Mesenteric fat pad (tissue), 1 donor: Measurements from ENCODE around the gene CDC42EP5. TPM values are rescaled to one million over a fixed set of nuclear protein-coding genes. Genes with fewer than 3 reads are reported as not detected.
"Not testable (repeated sequence)": the region's sequence is repeated elsewhere in the genome, so short reads cannot be mapped to it uniquely, and the experiment has no call there.

Experiments used
- DNase-seq: peaks from one replicate; pipeline ENCODE4 v3.0.0-alpha.2; 2020; ENCODE audit warnings: low spot score
- long read RNA-seq: library from polyadenylated mRNA; unstranded; transcript quantifications from one replicate; pipeline ENCODE4 v2.0.0, GENCODE V29; 2020
- total RNA-seq: library from RNA; stranded (reverse); fragmentation: NEBNext Ultra II Directional; extraction: Animal tissue kit (Norgen Biotek cat#: 25700); gene quantifications from one replicate; pipeline ENCODE4 v1.2.1, GENCODE V29; 2021
- donor health status: DM: yes; HTN: yes; CAD: no.

Gene CDC42EP5, protein sequence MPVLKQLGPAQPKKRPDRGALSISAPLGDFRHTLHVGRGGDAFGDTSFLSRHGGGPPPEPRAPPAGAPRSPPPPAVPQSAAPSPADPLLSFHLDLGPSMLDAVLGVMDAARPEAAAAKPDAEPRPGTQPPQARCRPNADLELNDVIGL
- total RNA-seq = 38.1 TPM
- long read RNA-seq, partial matches to known transcripts = 0 of 4 reads
- long read RNA-seq, other reads (novel, unspliced or antisense) = 2 of 4 reads

DNA sequence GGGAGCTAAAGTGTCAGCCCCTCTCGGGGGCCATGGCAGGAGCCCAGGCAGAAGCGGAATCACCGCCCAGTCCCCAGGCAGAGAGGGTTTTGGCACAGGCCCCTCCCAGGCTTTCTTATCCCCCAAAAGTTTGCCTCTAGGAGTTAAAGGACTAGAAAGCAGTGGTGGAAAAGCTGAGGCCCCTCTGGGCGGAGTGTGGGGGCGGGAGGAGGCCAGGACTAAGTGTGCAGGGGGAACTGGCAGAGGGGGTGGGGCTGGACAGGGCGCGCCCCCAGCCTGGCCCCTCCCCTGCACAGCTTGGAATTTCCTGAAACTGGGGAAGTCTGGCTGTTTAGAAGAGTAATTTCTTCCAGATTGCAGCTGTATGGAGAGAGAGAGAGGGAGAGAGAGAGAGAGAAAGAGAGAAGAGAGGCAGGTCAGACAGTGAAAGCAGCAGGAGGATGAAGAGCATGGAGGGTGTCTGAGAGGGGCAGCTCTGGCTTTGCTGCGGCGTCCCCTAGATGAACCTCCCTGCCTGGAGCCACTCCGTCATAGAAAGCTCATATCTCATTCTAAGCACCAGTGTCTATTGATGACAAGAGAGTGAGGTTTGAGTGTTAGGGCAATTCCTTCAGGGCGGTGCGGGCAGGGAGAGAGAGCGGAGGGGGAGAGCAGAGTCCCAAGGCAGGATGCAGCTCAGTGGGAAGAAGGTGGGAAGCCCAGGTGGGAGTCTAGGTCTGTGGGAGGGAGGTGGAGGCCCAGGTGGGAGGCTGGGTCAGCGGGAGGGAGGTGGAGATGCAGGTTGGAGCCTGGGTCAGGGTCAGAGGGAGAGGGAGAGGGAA lies at the start of gene CDC42EP5:
TSS of gene CDC42EP5 (minus strand) at position 226 of the 821 bp plus-strand sequence. CDS start 7,749 bp downstream, outside the sequence.
- DNase-seq = no peak

DNA sequence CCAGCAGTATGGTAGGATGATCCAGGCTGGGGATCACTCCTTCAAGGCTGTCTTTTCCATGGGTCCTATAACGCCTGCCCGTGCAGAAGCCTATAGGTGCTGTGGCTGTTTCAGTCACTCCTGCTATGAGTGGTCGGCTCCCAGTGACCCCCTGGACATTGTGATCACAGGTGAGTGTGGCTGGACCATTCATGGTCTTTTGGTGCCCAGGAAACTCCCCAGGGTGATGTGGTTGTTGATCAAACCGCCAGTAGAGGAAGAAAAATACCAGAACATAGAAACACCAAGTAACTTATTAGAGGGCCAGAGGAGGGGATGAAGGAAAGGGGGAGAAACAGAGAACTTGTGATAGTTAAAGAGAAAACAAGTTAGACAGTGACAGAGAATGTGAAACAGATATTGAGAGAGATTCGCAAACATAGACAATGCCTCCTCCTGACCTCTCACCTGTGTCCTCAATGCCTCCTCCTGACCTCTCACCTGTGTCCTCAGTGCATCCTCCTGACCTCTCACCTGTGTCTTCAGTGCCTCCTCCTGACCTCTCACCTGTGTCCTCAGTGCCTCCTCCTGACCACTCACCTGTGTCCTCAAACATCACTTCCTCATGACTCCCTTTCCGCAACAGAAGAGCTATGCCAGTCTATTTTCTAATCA lies 48.9 kb upstream of the CDC42EP5 start:
- peak; percentile 22 for DNase-seq

DNA sequence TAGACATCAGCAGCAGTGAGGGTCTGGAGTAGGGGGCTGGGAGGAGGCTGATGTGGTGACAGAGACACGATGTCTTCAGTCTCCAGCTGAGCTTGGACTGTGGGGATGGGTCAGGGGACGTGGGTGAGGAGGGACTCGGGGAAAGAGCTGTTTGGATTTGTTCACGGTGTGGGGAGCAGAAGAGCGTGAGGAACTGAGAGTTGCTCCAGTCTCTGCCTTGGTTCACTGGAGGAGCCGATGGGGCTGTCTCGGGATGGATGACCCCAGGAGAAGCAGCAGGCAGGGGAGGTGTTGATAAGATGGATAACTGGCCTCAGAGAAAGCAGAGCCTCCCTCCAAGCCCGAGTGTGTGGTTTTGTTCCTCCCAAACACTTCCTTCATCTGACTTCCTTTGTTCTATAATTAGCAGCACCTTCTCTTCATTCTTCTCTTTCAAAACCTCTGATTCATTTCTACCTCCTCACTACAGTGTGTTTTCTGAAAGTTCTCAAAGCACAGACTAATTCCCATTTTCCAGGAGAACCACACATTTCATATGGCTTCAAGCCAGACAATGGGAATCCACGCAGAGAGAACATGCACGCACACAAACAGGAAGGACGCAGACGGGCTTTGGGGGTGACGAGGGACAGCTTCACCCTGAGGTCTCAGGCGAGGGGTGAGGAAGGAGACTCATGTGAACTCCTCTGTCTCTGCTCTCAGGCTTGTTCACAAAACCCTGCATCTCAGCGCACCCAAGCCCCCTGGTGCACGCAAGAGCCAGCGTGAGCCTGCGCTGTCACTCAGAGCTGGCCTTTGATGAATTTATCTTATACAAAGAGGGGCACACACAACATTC lies 48.1 kb upstream of the CDC42EP5 start:
- DNase-seq = peak; percentile 60

DNA sequence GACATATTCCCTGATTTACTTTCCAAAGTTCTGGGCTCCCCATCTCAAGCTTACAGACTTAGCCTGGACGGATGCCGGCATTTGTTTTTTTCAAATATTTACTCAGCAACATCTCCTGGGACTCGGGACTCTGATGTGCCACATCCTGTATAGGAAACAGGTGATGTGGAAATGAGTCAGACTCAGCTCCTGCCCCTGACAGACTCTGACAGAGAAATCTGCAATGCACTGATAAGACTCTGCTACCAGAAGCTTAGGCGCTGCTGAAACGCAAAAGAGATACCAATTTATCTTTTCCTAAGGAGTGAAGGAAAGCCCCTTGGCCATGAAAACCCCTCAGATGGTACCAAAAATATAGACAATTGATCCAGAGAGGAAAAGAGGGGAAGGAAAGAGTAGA lies 45.7 kb upstream of the CDC42EP5 start:
- DNase-seq = no peak

DNA sequence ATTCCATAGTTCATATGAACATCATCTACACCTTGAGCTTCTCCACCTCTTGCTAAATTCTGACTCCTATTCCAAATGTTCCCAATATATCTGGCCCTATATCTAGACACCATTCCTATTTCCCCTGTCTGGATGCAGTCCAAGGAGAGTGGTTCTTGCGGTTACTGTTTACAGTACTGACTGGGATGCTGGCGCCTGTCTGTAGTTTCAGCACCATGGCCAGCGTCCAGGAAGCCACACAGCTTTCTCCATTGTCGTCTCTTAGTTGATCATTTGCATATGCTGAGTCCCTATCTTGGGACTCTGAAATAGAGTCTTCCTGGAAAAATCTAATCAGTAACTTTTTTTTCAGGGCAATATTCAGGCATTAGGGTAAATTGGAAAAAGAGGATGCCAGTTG lies 44.4 kb upstream of the CDC42EP5 start:
- DNase-seq = peak; percentile 68

DNA sequence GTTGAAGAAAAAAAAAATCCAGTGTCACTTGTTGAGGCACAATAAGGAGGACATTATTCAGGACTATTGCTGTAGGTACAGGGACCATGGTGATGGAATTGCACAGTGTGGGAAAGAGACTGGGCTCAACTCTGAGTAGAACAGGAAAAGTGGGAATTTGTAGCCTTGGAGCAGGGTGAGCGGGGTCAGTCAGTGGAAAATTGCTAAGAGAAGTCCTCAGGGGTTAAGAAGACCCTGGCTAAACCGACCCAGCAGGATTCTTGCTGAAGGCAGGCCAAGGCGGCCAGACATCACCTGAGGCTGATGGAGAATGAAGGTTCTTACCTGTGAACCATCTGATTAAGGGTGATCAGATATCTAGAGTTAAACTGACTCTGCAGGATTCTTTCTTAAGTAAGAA lies 42.1 kb upstream of the CDC42EP5 start:
- peak; percentile 24 for DNase-seq

DNA sequence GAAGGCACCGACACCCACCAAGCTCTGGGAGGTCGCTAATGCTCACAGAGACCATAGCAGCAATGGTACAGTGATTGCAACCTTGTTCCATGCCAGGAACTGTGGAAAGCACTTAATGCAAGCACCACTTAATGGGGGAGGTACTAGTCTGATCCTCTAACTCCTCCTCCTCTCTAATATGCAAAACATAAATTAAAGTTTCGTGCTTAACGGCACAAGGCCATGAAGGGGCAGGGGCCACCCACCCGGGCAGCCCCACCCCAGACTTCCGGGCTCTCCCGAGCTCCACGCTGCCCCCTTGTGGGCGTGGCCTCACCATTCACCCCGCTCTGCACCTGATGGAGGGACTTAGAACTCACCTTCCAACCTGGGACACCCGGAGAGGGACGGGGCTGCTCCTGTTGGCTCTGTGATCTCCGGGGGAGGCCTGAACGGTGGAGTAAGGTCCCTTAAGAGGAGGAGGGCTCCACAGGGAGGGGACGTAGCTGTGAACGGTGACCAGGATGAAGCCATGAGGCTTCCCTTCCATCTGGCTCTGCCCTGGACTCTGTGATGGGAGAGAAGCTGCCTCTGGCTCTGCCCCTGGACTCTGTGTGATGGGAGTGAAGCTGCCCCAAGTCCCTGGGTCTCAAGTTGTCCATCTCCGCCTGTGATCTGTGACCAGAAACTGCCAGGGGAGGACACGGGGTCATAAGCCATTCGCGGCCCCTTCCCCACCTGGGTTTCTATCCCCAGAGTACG lies 36.3 kb upstream of the CDC42EP5 start:
- DNase-seq = not testable (repeated sequence)

DNA sequence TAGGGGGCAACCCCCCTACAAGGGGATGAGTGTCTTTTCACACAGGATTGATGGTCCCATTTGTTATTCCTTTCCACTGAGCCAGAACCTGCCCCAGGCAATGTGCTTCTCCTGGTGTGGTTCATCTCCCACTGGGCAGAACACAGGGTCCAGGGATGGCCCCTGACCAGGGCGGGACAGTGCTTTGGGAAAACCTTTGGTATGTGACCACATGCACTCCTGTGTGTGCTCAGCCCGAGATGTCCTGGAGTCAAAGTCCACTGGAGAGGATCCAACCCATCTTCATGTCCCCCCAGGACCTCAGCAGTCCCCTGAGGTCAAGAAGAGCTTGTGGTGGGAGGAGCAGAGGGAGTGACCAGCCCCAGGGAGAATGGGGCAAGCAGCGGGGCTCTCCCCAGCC lies 35.4 kb upstream of the CDC42EP5 start:
- DNase-seq = not testable (repeated sequence)

DNA sequence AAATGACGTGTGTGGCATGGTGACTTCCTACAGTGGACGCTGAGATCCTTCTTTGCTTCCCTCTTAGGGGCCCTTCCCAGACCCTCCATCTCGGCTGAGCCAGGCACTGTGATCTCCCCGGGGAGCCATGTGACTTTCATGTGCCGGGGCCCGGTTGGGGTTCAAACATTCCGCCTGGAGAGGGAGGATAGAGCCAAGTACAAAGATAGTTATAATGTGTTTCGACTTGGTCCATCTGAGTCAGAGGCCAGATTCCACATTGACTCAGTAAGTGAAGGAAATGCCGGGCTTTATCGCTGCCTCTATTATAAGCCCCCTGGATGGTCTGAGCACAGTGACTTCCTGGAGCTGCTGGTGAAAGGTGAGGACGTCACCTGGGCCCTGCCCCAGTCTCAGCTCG lies 34.7 kb upstream of the CDC42EP5 start:
- no peak for DNase-seq

DNA sequence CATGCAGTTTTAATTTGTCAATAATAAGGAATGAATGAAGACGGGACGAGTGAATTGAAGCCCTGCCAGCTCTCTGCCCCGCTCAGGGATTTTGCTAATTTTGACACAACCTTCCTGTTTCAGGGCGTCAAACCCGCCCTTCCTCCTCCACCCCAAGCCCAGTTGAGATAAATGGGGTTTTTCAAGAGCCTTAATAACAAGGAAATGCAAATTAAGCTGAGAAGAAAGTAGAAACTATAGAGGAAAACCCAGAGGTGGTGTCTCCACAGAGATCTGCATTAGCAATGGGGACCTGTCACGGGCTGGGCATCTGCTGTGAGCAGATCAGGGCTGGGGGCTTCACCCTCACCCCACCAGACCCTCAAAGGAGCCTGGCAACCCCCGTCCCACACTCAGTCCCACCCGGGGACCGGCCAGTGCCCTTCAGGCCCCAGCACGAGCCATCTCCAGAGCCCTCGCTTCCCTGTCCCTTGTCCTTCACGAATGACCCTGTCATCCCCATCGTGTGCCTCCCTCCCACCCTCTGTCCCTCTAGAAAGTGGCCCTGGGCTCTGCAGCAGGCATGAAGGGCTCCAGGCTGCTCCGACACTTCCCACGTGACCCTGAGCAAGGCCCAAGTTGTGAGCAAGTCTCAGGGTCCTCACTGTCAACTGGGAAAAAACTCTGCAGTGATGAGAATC lies 34.1 kb upstream of the CDC42EP5 start:
- DNase-seq = not testable (repeated sequence)

DNA sequence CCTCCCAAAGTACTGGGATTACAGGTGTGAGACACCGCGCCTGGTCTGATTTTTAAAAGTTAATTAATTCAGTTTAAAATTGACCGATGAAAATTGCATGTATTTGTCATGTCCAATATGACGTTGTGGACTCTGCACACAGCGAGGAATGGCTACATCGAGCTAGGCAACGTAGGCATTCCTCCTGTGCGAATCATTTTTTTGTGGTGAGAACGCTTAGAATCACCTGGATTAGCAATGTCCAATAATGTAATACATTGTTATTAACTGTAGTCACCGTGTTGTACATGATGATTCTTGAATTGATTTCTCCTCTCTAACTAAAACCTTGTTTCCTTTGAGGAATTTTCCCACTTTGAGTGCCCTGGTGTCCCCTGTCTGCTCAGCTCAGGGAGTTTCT lies 33.0 kb upstream of the CDC42EP5 start:
- DNase-seq = no peak

DNA sequence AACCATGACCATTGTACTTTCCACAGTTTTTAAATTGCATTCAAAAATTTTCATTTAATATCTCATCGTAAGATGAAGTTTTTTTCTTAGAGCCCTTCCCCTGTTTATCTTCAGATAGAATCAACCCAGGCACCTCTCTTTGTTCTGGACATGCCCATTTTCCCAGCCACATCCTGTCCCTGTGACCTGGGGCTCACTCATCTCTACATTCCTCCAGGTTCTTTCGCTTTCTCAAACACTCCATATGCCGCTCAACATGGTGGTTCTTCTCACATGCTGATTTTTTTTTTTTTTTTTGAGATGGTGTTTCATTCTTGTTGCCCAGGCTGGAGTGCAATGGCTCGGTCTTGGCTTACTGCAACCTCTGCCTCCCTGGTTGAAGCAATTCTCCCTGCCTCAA lies 32.4 kb upstream of the CDC42EP5 start:
- DNase-seq = not testable (repeated sequence)

DNA sequence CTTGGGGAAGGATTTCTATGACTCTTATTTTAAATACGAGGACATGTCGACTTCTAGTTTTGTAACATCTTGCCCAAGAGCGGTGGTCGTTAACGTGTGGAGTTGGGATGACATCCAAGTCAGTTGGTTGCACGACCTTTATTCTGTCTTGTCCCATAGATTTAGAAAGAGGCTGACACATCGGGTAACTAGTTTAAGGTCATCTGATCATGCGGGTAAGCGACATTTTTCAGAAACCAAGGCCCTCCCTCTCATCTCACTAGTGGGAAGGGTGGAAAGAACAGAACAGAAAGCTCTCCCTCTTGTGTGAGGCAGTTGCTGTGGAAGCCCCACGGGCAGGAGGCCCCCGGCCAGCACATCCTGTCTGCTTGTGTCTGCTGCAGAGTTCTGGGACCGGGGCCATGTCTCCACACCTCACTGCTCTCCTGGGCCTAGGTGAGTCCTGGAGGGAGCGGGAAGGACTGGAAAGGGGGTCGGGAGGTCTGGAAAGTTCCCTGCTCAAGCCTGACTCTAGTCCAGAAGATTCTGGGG lies 29.5 kb upstream of the CDC42EP5 start, which contains the start of gene LAIR2:
TSS of gene LAIR2 (plus strand) at position 314 of the 531 bp plus-strand sequence. CDS start at position 402, 88 bp downstream.
- DNase-seq = no peak

DNA sequence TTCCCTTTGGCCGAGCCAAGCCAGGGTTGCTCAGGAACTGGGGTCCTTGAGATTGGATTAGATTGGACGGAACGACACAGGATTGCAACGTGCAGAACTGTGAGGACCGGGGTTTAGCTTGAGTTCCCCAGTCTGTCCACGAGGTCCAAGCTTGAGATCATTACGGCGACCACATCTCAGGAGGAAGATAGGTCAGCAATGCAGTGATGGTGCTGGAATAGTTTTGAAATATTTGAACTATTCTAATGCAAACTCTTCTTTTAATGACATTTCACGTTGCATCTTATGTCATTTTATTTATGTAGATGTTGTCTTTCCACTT lies 25.3 kb upstream of the CDC42EP5 start:
- not testable (repeated sequence) for DNase-seq

DNA sequence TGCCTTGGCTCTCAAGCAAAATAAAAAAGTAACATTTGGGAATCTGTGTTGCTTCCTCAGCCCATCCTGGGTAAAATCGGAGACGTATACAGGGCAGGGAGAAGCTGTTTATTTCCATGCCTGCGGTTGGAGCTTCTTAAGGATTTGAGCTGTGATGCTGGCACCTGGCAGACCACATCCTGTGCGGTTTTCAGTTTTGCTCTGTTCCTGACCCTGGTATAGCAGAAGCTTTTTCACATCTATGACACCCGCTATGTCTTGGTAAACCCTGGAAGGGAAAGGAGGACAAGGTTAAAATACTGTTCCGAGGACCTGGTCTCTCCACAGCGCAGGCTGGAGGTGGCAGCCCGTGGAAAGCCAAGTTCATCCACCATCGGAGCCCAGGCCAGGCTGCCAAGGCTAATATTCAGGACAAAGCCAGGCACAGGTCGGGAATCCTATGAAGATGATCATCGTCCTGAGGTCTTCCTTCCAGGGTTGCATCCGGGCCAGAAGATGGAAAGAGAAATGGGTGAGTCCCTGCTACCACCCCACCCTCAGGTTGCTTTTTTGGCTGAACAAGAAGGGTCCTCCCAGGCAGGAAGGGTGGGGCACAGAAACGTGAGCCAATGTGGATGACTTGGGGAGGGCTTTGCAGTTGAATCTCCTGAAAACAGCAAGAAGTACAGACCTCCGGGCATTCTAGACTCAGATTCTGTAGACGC lies 24.8 kb upstream of the CDC42EP5 start:
- DNase-seq = not testable (repeated sequence)

DNA sequence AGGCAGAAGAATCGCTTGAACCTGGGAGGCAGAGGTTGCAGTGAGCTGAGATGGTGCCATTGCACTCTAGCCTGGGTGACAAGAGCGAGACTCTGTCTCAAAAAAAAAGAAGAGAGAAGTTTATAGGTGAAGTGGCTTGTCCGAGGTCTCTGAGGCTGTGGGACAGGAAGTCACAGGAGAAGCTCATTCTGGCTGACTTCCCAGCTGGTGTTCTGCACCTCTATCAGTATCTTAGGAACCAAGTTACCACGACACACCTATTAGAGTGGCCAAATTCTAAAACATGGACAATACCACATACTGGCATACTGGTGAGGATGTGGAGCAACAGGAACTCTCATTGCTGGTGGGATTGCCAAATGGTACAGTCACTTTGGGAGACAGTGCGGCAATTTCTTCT lies 22.2 kb upstream of the CDC42EP5 start:
- not testable (repeated sequence) for DNase-seq

DNA sequence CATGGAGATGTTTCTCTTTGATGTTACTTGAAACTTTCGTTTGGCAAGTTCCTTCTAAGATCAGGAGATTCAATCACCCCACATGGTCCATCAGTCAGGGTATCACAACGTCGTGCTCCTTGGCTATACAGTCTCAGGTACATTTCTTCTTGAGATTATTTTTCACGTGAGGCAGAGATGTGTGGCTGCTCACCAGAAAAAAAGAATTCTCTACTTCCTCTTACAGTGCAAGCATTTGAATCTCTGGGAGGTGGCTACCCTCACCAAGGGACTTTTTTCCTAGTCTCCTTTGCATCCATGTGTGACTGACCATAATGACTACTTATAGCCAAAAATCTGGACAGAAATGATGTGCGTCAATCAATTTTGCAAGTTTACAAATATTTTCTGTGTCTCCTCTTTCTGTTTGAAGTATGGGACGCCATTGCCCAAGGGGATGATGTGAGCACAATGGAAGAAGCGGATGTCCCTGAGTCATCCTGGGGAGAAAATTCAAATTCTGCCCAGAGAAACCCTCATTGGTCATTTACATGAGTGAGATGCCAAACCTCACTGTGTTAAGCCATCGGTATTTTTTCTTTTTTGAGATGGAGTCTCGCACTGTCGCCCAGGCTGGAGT lies 21.0 kb upstream of the CDC42EP5 start:
- DNase-seq = no peak

DNA sequence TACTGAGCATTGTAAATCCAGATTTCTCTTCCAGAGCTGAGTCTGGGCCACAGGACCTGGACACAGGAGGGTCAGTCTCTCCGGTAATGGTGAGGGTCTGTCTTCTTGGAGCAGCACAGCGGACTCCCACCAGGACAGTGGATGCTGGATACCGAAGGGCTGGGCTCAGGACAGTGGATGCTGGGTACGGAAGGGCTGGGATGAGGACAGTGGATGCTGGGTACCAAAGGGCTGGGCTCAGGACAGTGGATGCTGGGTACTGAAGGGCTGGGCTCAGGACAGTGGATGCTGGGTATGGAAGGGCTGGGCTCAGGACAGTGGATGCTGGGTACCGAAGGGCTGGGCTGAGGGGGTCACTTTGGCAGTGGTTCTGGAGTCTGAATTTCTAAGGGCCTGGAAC lies 20.0 kb upstream of the CDC42EP5 start:
- DNase-seq = peak; percentile 55

DNA sequence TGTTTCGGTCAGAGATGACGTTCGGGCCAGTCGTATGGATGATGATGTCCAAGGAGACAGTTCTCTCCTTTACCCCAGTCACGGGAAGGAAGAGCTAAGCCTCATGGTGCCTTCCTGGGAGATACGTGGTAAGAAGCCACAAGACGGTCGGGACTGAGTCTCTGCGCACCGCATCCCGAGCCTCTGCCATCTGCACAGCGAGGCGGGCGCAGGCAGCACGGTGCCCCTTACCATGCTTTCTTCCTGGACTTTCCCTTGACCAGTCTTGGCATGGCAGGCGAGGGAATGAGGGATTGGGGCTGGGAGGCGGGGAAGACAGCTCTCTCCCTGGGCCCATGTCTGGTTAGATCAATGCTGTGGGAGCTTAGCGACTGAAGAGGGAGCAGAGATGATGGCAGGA lies 19.5 kb upstream of the CDC42EP5 start:
- no peak for DNase-seq
